SK-N-SH treated with all-trans-retinoic acid at 6 μM for 48 hours (cell line): Measurements from ENCODE around the gene HAVCR2.

Experiments used
- ARNTL ChIP-seq: fragments of 450-650 bp; formaldehyde crosslinking; IDR thresholded peaks from 2 replicates; pipeline ENCODE4 v1.5.0; 2020; ENCODE audit warnings: low read depth, mild to moderate bottlenecking, moderate library complexity, borderline replicate concordance
- PPARA ChIP-seq: fragments of 250-450 bp; sonication (Bioruptor Pico); IDR thresholded peaks from 2 replicates; pipeline ENCODE4 v1.5.0; 2020; ENCODE audit warnings: mild to moderate bottlenecking, borderline replicate concordance
- ZFP3 ChIP-seq: fragments of 250-450 bp; sonication (Bioruptor Pico); IDR thresholded peaks from 2 replicates; pipeline ENCODE4 v1.5.0; 2020; ENCODE audit warnings: mild to moderate bottlenecking, moderate library complexity
- ZFP30 ChIP-seq: fragments of 450-650 bp; formaldehyde crosslinking; IDR thresholded peaks from 2 replicates; pipeline ENCODE4 v1.5.0; 2022; ENCODE audit warnings: mild to moderate bottlenecking, moderate library complexity
- ZNF565 ChIP-seq: fragments of 450-650 bp; formaldehyde crosslinking; conservative IDR thresholded peaks from 2 replicates; pipeline ENCODE4 v1.5.0; 2020; ENCODE audit warnings: low read depth, mild to moderate bottlenecking, moderate library complexity
- ZNF70 ChIP-seq: fragments of 450-650 bp; formaldehyde crosslinking; IDR thresholded peaks from 2 replicates; pipeline ENCODE4 v1.5.0; 2020; ENCODE audit warnings: mild to moderate bottlenecking, moderate library complexity
- TF ChIP-seq, protein P1 (sequence below): fragments of 250-450 bp; sonication (Bioruptor Pico); IDR thresholded peaks from 2 replicates; pipeline ENCODE4 v1.8.0; 2021; ENCODE audit warnings: low read depth, mild to moderate bottlenecking, moderate library complexity, borderline replicate concordance
- TF ChIP-seq, protein P2 (sequence below): fragments of 250-450 bp; sonication (Bioruptor Pico); IDR thresholded peaks from 2 replicates; pipeline ENCODE4 v1.5.1; 2021; ENCODE audit warnings: mild to moderate bottlenecking, moderate library complexity

- TF ChIP-seq ZFP3 (CRISPR knock-in tag): no peak
- no peak for TF ChIP-seq ZFP30 (CRISPR knock-in tag)
- no peak for TF ChIP-seq ZNF565 (CRISPR knock-in tag)
- no peak for TF ChIP-seq PPARA
- TF ChIP-seq, protein P1, sequence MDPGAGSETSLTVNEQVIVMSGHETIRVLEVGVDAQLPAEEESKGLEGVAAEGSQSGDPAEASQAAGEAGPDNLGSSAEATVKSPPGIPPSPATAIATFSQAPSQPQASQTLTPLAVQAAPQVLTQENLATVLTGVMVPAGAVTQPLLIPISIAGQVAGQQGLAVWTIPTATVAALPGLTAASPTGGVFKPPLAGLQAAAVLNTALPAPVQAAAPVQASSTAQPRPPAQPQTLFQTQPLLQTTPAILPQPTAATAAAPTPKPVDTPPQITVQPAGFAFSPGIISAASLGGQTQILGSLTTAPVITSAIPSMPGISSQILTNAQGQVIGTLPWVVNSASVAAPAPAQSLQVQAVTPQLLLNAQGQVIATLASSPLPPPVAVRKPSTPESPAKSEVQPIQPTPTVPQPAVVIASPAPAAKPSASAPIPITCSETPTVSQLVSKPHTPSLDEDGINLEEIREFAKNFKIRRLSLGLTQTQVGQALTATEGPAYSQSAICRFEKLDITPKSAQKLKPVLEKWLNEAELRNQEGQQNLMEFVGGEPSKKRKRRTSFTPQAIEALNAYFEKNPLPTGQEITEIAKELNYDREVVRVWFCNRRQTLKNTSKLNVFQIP: no peak
- no peak for TF ChIP-seq ZNF70 (CRISPR knock-in tag)
- TF ChIP-seq ARNTL (CRISPR knock-in tag): no peak
- TF ChIP-seq, protein P2, sequence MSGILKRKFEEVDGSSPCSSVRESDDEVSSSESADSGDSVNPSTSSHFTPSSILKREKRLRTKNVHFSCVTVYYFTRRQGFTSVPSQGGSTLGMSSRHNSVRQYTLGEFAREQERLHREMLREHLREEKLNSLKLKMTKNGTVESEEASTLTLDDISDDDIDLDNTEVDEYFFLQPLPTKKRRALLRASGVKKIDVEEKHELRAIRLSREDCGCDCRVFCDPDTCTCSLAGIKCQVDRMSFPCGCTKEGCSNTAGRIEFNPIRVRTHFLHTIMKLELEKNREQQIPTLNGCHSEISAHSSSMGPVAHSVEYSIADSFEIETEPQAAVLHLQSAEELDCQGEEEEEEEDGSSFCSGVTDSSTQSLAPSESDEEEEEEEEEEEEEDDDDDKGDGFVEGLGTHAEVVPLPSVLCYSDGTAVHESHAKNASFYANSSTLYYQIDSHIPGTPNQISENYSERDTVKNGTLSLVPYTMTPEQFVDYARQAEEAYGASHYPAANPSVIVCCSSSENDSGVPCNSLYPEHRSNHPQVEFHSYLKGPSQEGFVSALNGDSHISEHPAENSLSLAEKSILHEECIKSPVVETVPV (CRISPR knock-in tag): no peak
Measured at GRCh38 chr5:157068339-157068738, 40.5 kb downstream of the HAVCR2 start.
